OCI-LY3 (cell line): ENCODE data around the gene SPATA2.

Experiments
- H2AFZ ChIP-seq: fragments of 200-600, 300-600 bp; shearing (Covaris generic); 2 replicates; pipeline ENCODE4 v1.6.0; 2014; ENCODE audit warnings: antibody characterized with exemption, low read depth, low read length
- H3K27ac ChIP-seq: fragments of 200-600, 300-600 bp; sonication (generic); 2 replicates; pipeline ENCODE4 v1.5.1; 2014; ENCODE audit warnings: mild to moderate bottlenecking, low read length, moderate library complexity, mixed read lengths
- H3K27me3 ChIP-seq: fragments of 200-600, 300-600 bp; sonication (generic); 2 replicates; pipeline ENCODE4 v1.6.1; 2014; ENCODE audit warnings: low read depth, low read length, mixed read lengths
- H3K36me3 ChIP-seq: fragments of 200-600, 300-600 bp; sonication (generic); replicated peaks from 2 replicates; pipeline ENCODE3; 2014; ENCODE audit warnings: low read depth, low read length, mixed read lengths
- H3K4me1 ChIP-seq: fragments of 300-600, 200-600 bp; sonication (generic); 2 replicates; pipeline ENCODE4 v1.6.1; 2014; ENCODE audit warnings: low read length, mixed read lengths
- H3K4me2 ChIP-seq: fragments of 200-600, 300-600 bp; sonication (generic); 2 replicates; pipeline ENCODE4 v1.6.1; 2014; ENCODE audit warnings: low read length, mixed read lengths
- H3K4me3 ChIP-seq: fragments of 300-600, 200-600 bp; sonication (generic); 2 replicates; pipeline ENCODE4 v1.5.1; 2014; ENCODE audit warnings: antibody characterized with exemption, mild to moderate bottlenecking, low read length, moderate library complexity
- H3K79me2 ChIP-seq: fragments of 300-600, 200-600 bp; shearing (Covaris generic); 2 replicates; pipeline ENCODE4 v1.6.1; 2014; ENCODE audit warnings: mild to moderate bottlenecking, low read length, mixed read lengths
- H3K9ac ChIP-seq: fragments of 300-600, 200-600 bp; shearing (Covaris generic); 2 replicates; pipeline ENCODE4 v1.6.0; 2014; ENCODE audit warnings: mild to moderate bottlenecking, low read length, moderate library complexity
- H3K9me3 ChIP-seq: fragments of 200-600, 300-600 bp; shearing (Covaris generic); 2 replicates; pipeline ENCODE4 v1.6.1; 2014; ENCODE audit warnings: low read length, mixed read lengths; ENCODE audit not compliant: insufficient read depth
- H4K20me1 ChIP-seq: fragments of 200-600, 300-600 bp; sonication (generic); 2 replicates; pipeline ENCODE4 v1.6.1; 2016; ENCODE audit warnings: low read length, mixed read lengths; ENCODE audit not compliant: insufficient read depth
- CTCF ChIP-seq: fragments of 200-600, 300-600 bp; sonication (generic); IDR thresholded peaks from 2 replicates; pipeline ENCODE4 v1.5.1; 2014; ENCODE audit warnings: antibody characterized with exemption, low read length, low read depth
- EZH2phosphoT487 ChIP-seq: fragments of 200-600 bp; shearing (Covaris generic); IDR thresholded peaks from 2 replicates; pipeline ENCODE4 v1.6.1; 2018; ENCODE audit warnings: antibody characterized with exemption, mixed run types, low read depth

Gene SPATA2

GRCh38 chr20:49859807-49860206, 55.5 kb downstream of the SPATA2 start:
- no peak overlapping the region for H3K27ac ChIP-seq
- no peaks in the 10 kb centered on the region for H4K20me1 ChIP-seq
- H3K4me1 ChIP-seq, result no peaks in the 10 kb centered on the region
- H3K27me3 ChIP-seq, result no peaks in the 10 kb centered on the region
- peaks cover 44% of the 10 kb centered on the region for H3K36me3 ChIP-seq
- H3K4me3 ChIP-seq, result no peak overlapping the region
- H3K79me2 ChIP-seq, result no peaks in the 10 kb centered on the region
- no peak overlapping the region for H3K4me2 ChIP-seq
- H3K9ac ChIP-seq, result no peak overlapping the region
- no peak overlapping the region for H2AFZ ChIP-seq
- no peak for TF ChIP-seq EZH2phosphoT487
- no peak for TF ChIP-seq CTCF
- no peaks in the 10 kb centered on the region for H3K9me3 ChIP-seq

GRCh38 chr20:49859011-49859410, 56.3 kb downstream of the SPATA2 start:
- TF ChIP-seq CTCF (no peak), EZH2phosphoT487 (no peak)
- Histone ChIP-seq H3K4me3 (no peak overlapping the region), H3K4me2 (no peak overlapping the region), H2AFZ (no peak overlapping the region), H3K9me3 (no peaks in the 10 kb centered on the region), H3K27me3 (no peaks in the 10 kb centered on the region), H3K4me1 (no peaks in the 10 kb centered on the region), H3K27ac (no peak overlapping the region), H4K20me1 (no peaks in the 10 kb centered on the region), H3K79me2 (no peaks in the 10 kb centered on the region), H3K36me3 (peaks cover 49% of the 10 kb centered on the region), H3K9ac (no peak overlapping the region)

- H3K4me1 ChIP-seq, result no peaks in the 10 kb centered on the region
- peaks cover 55% of the 10 kb centered on the region for H3K36me3 ChIP-seq
- H3K4me2 ChIP-seq, result no peak overlapping the region
- H3K9me3 ChIP-seq, result no peaks in the 10 kb centered on the region
- TF ChIP-seq CTCF (no peak), EZH2phosphoT487 (no peak)
- no peaks in the 10 kb centered on the region for H4K20me1 ChIP-seq
- H3K9ac ChIP-seq, result no peak overlapping the region
- H3K79me2 ChIP-seq, result no peaks in the 10 kb centered on the region
- no peak overlapping the region for H3K4me3 ChIP-seq
- H3K27ac ChIP-seq, result no peak overlapping the region
- no peaks in the 10 kb centered on the region for H3K27me3 ChIP-seq
- H2AFZ ChIP-seq, result no peak overlapping the region
Measured at GRCh38 chr20:49858076-49858585, 57.2 kb downstream of the SPATA2 start.

- Histone ChIP-seq H3K4me3 (no peak overlapping the region), H3K27me3 (no peaks in the 10 kb centered on the region), H3K4me1 (no peaks in the 10 kb centered on the region), H3K79me2 (no peaks in the 10 kb centered on the region), H3K9ac (no peak overlapping the region), H4K20me1 (no peaks in the 10 kb centered on the region), H3K4me2 (no peak overlapping the region), H3K36me3 (peaks cover 55% of the 10 kb centered on the region), H3K9me3 (no peaks in the 10 kb centered on the region), H2AFZ (no peak overlapping the region), H3K27ac (no peak overlapping the region)
- no peak for TF ChIP-seq EZH2phosphoT487
- no peak for TF ChIP-seq CTCF
Measured at GRCh38 chr20:49856904-49857303, 58.4 kb downstream of the SPATA2 start.
